Stomach smooth muscle (tissue), 2 donors: ENCODE results near the gene PDRG1.

ENCODE experiments used
- H3K27ac ChIP-seq: one replicate; pipeline ENCODE4 v1.7.0; 2013; ENCODE audit warnings: mild to moderate bottlenecking, low read length, inconsistent platforms
- H3K27me3 ChIP-seq, 2 donors: one replicate each; pipeline ENCODE4 v1.7.0; 2013; ENCODE audit warnings: low read length in 2 of 2; ENCODE audit not compliant: insufficient read depth in 2 of 2, control insufficient read depth in 1 of 2
- H3K36me3 ChIP-seq, 2 donors: one replicate each; pipeline ENCODE4 v1.7.0; 2013; ENCODE audit warnings: low read length in 2 of 2; ENCODE audit not compliant: control insufficient read depth in 2 of 2, insufficient read depth in 2 of 2
- H3K4me1 ChIP-seq: one replicate; pipeline ENCODE4 v1.7.0; 2013; ENCODE audit warnings: low read length; ENCODE audit not compliant: control insufficient read depth, insufficient read depth
- H3K4me3 ChIP-seq, 2 donors: one replicate each; pipeline ENCODE4 v1.7.0; 2013; ENCODE audit warnings: low read length in 2 of 2
- H3K9ac ChIP-seq, 2 donors: one replicate each; pipeline ENCODE4 v1.7.0; 2013; ENCODE audit warnings: low read length in 2 of 2, mild to moderate bottlenecking in 1 of 2
- H3K9me3 ChIP-seq, 2 donors: one replicate each; pipeline ENCODE4 v1.7.0; 2013; ENCODE audit warnings: low read length in 2 of 2; ENCODE audit not compliant: control insufficient read depth in 2 of 2
- donor health status: healthy.
- donor health status: Pancreatic carcinoma.

PDRG1 gene

GRCh38 chr20:31966991-31967655 is 15.3 kb upstream of the PDRG1 start:
- H3K4me1 ChIP-seq, result no peaks in the 10 kb centered on the region
- H3K9ac ChIP-seq, result no peak overlapping the region
- no peak overlapping the region for H3K4me3 ChIP-seq
- no peaks in the 10 kb centered on the region for H3K36me3 ChIP-seq
- H3K9me3 ChIP-seq, result no peaks in the 10 kb centered on the region
- H3K27me3 ChIP-seq, result peaks cover 21 to 26% of the 10 kb centered on the region in 2 donors
- H3K27ac ChIP-seq, result no peak overlapping the region

DNA sequence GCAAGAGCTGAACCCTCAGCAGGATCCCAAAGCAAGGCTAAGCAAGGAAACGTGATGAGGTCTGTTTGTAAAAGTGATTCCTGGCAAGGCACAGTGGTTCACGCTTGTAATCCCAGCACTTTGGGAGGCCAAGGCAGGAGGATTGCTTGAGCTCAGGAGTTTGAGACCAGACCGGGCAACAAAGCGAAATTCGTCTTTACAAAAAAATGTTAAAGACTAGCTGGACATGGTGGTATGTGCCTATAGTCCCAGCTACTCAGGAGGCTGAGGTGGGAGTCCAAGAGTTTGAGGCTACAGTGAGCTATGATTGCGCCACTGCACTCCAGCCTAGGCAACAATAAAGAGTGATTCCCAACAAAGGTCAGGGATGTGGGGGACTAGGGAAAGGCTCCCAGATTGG is 12.0 kb upstream of the PDRG1 start:
- Histone ChIP-seq H3K36me3 (no peaks in the 10 kb centered on the region), H3K4me1 (no peaks in the 10 kb centered on the region), H3K9ac (no peak overlapping the region), H3K27ac (no peak overlapping the region), H3K9me3 (no peaks in the 10 kb centered on the region), H3K4me3 (no peak overlapping the region), H3K27me3 (peaks cover 18 to 21% of the 10 kb centered on the region in 2 donors)

- no peaks in the 10 kb centered on the region for H3K4me1 ChIP-seq
- H3K27ac ChIP-seq, result no peak overlapping the region
- no peaks in the 10 kb centered on the region for H3K36me3 ChIP-seq
- H3K4me3 ChIP-seq, result no peak overlapping the region
- peaks cover 18 to 19% of the 10 kb centered on the region in 2 donors for H3K27me3 ChIP-seq
- H3K9ac ChIP-seq, result no peak overlapping the region
- H3K9me3 ChIP-seq, result no peaks in the 10 kb centered on the region
Measured at GRCh38 chr20:31962761-31963160, 10.9 kb upstream of the PDRG1 start.

DNA sequence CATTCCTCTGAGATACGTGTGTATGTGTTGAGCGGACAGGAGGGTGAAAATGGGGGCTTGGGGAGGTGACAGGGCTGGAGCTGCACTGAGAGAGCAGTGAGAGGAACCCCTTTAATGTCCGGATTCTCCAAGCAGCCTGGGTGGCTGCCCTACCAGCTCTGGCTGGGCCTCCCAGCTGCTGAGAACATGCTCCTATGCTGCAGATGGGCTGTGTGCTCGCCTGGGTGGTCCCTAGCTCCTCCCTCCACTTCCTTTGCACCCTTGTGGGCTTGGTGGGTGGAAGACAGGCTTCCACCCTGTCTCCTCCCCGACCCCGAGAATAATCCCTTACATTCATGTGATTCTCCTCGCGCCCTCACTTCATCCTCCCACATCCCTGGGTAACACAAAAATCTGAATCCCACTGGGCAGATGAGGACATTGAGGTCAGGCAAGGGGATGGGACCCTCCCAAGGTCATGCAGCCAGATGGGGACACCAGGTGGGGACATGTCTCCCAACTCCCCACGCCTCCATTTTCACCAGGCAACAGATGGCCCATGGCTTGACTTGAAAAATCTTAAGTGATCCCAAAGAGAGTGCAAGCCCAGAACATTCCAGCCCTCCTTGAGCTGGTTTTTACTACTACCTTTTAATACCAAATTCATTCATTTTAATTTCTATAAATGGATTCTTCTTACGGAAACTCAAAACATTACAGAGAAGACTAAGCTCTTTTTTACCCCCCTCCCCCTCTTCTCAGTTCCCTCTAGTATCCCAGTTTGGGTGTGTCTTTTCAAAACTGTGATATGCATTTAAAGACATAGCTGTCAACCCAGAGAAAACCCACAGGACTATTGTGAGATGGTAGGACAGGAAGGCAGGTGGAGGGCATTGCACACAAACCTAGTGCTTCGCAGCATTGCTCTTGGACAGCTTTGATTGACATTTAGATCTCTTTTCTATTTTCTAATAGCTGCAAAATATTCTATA is 5.0 kb upstream of the PDRG1 start:
- Histone ChIP-seq H3K27me3 (peaks cover 0 to 8% of the 10 kb centered on the region in 2 donors), H3K4me1 (no peaks in the 10 kb centered on the region), H3K36me3 (no peaks in the 10 kb centered on the region), H3K9ac (no peak overlapping the region), H3K4me3 (no peak overlapping the region), H3K9me3 (no peaks in the 10 kb centered on the region), H3K27ac (no peak overlapping the region)

GRCh38 chr20:31954500-31954899 is 2.7 kb upstream of the PDRG1 start:
- no peak overlapping the region for H3K9ac ChIP-seq
- no peak overlapping the region for H3K4me3 ChIP-seq
- H3K27ac ChIP-seq, result no peak overlapping the region
- H3K36me3 ChIP-seq, result peaks cover 0 to 2% of the 10 kb centered on the region in 2 donors
- H3K27me3 ChIP-seq, result peaks cover 0 to 8% of the 10 kb centered on the region in 2 donors
- H3K9me3 ChIP-seq, result no peaks in the 10 kb centered on the region
- H3K4me1 ChIP-seq, result peaks cover 15% of the 10 kb centered on the region

GRCh38 chr20:31953556-31954148 is 1.8 kb upstream of the PDRG1 start:
- peaks cover 15% of the 10 kb centered on the region for H3K4me1 ChIP-seq
- no peak overlapping the region for H3K9ac ChIP-seq
- H3K4me3 ChIP-seq, result no peak overlapping the region
- peaks cover 3 to 4% of the 10 kb centered on the region in 2 donors for H3K36me3 ChIP-seq
- peaks cover 0 to 5% of the 10 kb centered on the region in 2 donors for H3K27me3 ChIP-seq
- no peaks in the 10 kb centered on the region for H3K9me3 ChIP-seq
- no peak overlapping the region for H3K27ac ChIP-seq

- peaks cover 0 to 4% of the 10 kb centered on the region in 2 donors for H3K9me3 ChIP-seq
- H3K4me3 ChIP-seq, result peak overlapping the region; percentile 93 to 95
- H3K4me1 ChIP-seq, result peaks cover 15% of the 10 kb centered on the region
- H3K9ac ChIP-seq, result peak overlapping the region; percentile 94 to 97
- H3K27ac ChIP-seq, result no peak overlapping the region
- H3K27me3 ChIP-seq, result peaks cover 0 to 2% of the 10 kb centered on the region in 2 donors
- H3K36me3 ChIP-seq, result peaks cover 23 to 26% of the 10 kb centered on the region in 2 donors
Measured at GRCh38 chr20:31951203-31951529, 680 bp downstream of the PDRG1 start.

- Histone ChIP-seq H3K36me3 (peaks cover 29 to 36% of the 10 kb centered on the region in 2 donors), H3K9ac (peak overlapping the region; percentile 94 to 97), H3K27ac (no peak overlapping the region), H3K4me1 (peaks cover 21% of the 10 kb centered on the region), H3K27me3 (peaks cover 0 to 1% of the 10 kb centered on the region in 2 donors), H3K9me3 (peaks cover 0 to 4% of the 10 kb centered on the region in 2 donors), H3K4me3 (peak overlapping the region in 1 of 2 donors; percentile 35)
Measured at GRCh38 chr20:31949877-31950646, 1.8 kb downstream of the PDRG1 start.

GRCh38 chr20:31948008-31948407 is 3.8 kb downstream of the PDRG1 start:
- H3K27ac ChIP-seq, result no peak overlapping the region
- peaks cover 34 to 43% of the 10 kb centered on the region in 2 donors for H3K36me3 ChIP-seq
- peaks cover 0 to 4% of the 10 kb centered on the region in 2 donors for H3K9me3 ChIP-seq
- H3K4me1 ChIP-seq, result peaks cover 33% of the 10 kb centered on the region
- no peaks in the 10 kb centered on the region for H3K27me3 ChIP-seq
- H3K4me3 ChIP-seq, result no peak overlapping the region
- no peak overlapping the region for H3K9ac ChIP-seq

DNA sequence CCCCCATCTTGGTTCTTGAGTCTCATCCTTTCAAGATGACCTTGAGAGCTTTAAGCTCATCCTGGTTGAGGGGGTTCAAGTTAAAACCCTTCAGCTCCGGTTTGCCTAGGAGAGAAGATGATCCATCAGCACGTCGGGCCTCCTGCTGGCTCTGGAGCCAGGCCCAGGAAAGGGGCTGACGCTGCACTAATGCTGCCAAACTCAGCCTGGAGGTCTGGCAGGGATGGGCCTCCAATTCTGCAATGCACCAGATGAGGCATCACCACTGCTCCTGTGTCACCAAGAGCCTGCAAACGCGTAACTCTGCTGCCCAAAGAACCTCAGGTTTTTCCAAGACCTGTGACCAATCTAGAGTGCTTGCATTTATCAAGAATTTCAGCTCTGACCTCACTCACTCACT is 6.1 kb downstream of the PDRG1 start:
- peaks cover 0 to 4% of the 10 kb centered on the region in 2 donors for H3K9me3 ChIP-seq
- no peak overlapping the region for H3K9ac ChIP-seq
- H3K4me1 ChIP-seq, result peaks cover 38% of the 10 kb centered on the region
- H3K36me3 ChIP-seq, result peaks cover 34 to 43% of the 10 kb centered on the region in 2 donors
- no peaks in the 10 kb centered on the region for H3K27me3 ChIP-seq
- H3K27ac ChIP-seq, result no peak overlapping the region
- H3K4me3 ChIP-seq, result no peak overlapping the region
